Thoracic aorta (tissue), 2 donors: ENCODE measurements around the gene ADAD2. TPM values are rescaled to one million over a fixed set of nuclear protein-coding genes. Genes with fewer than 3 reads are reported as not detected.

ENCODE experiments used
- ATAC-seq: fragments of 150-250 bp; one replicate; pipeline ENCODE4 v1.8.0; 2017; ENCODE audit warnings: low read depth; ENCODE audit not compliant: insufficient number of reproducible peaks, low FRiP score
- DNase-seq: peaks from one replicate; pipeline ENCODE4 v3.0.0-alpha.2; 2020; ENCODE audit warnings: low spot score
- H3K27ac ChIP-seq, 2 donors: fragments of 200-600 bp; sonication (generic); 1 replicate in 1 of 2; 2 replicates in 1 of 2; pipeline ENCODE4 v1.5.1; 2016; ENCODE audit warnings: mild to moderate bottlenecking in 2 of 2, moderate library complexity in 2 of 2
- H3K27me3 ChIP-seq: fragments of 200-600 bp; sonication (generic); replicated peaks from 2 replicates; pipeline ENCODE4 v1.6.0; 2016; ENCODE audit warnings: mild to moderate bottlenecking; ENCODE audit not compliant: insufficient read depth
- H3K36me3 ChIP-seq: fragments of 200-600 bp; sonication (generic); one replicate; pipeline ENCODE4 v1.5.1; 2016
- H3K4me1 ChIP-seq, 2 donors: fragments of 200-600 bp; sonication (generic); 1 replicate in 1 of 2; 2 replicates in 1 of 2; pipeline versions ENCODE4 v1.5.1 to v1.6.0; 2016; ENCODE audit warnings: low read depth in 2 of 2, mild to moderate bottlenecking in 1 of 2; ENCODE audit not compliant: control insufficient read depth in 1 of 2
- H3K4me3 ChIP-seq: fragments of 200-600 bp; sonication (generic); 2 replicates; pipeline ENCODE4 v1.5.1; 2016; ENCODE audit warnings: mild to moderate bottlenecking
- H3K9me3 ChIP-seq: fragments of 200-600 bp; sonication (generic); 2 replicates; pipeline ENCODE4 v1.5.1; 2016
- CTCF ChIP-seq: fragments of 200-600 bp; sonication (generic); IDR thresholded peaks from one replicate; pipeline ENCODE4 v1.5.1; 2019; ENCODE audit warnings: antibody characterized with exemption
- total RNA-seq, 2 donors: library from RNA; depleted of rRNA; stranded (reverse); fragments of >200 nt; gene quantifications; one replicate each; pipeline versions ENCODE4 v1.1.0 to v1.2.3, GENCODE V29; 2016

The ADAD2 gene
- total RNA-seq, 2 donors from 2014 or later, result not detected

- Histone ChIP-seq H3K4me3 (no peak overlapping the region), H3K27me3 (no peaks in the 10 kb centered on the region), H3K36me3 (no peaks in the 10 kb centered on the region), H3K4me1 (no peaks in the 10 kb centered on the region), H3K9me3 (no peaks in the 10 kb centered on the region), H3K27ac (no peak overlapping the region)
- TF ChIP-seq CTCF, result no peak
- DNase-seq (no peak), ATAC-seq (no peak)
These were observed 45.7 kb downstream of the ADAD2 start for GRCh38 chr16:84236671-84237070.

- H3K4me1 ChIP-seq, result no peaks in the 10 kb centered on the region
- no peak for ATAC-seq
- H3K27me3 ChIP-seq, result no peaks in the 10 kb centered on the region
- DNase-seq, result no peak
- no peak for TF ChIP-seq CTCF
- H3K9me3 ChIP-seq, result no peaks in the 10 kb centered on the region
- H3K4me3 ChIP-seq, result no peak overlapping the region
- H3K36me3 ChIP-seq, result no peaks in the 10 kb centered on the region
- H3K27ac ChIP-seq, result no peak overlapping the region
These were observed 47.2 kb downstream of the ADAD2 start for GRCh38 chr16:84237994-84238750.

GRCh38 chr16:84239141-84239769 lies 48.3 kb downstream of the ADAD2 start:
- Histone ChIP-seq H3K4me1 (no peaks in the 10 kb centered on the region), H3K36me3 (no peaks in the 10 kb centered on the region), H3K27me3 (no peaks in the 10 kb centered on the region), H3K27ac (no peak overlapping the region), H3K4me3 (no peak overlapping the region), H3K9me3 (no peaks in the 10 kb centered on the region)
- TF ChIP-seq CTCF, result no peak
- no peak for DNase-seq
- no peak for ATAC-seq

- no peaks in the 10 kb centered on the region for H3K4me1 ChIP-seq
- H3K36me3 ChIP-seq, result no peaks in the 10 kb centered on the region
- no peak for ATAC-seq
- TF ChIP-seq CTCF, result no peak
- no peak within 1 kb of the TSS for H3K4me3 ChIP-seq
- DNase-seq, result no peak
- H3K27me3 ChIP-seq, result no peaks in the 10 kb centered on the region
- H3K9me3 ChIP-seq, result no peaks in the 10 kb centered on the region
- H3K27ac ChIP-seq, result no peak within 1 kb of the TSS
These were observed 49.0 kb downstream of the ADAD2 start, which contains the start of gene KCNG4 for GRCh38 chr16:84239909-84240308. TSS of gene KCNG4 (minus strand) at chr16:84240012. CDS start at chr16:84237485, 2,527 bp downstream.

GRCh38 chr16:84240455-84240854 lies 49.5 kb downstream of the ADAD2 start:
- ATAC-seq (no peak), DNase-seq (no peak)
- no peaks in the 10 kb centered on the region for H3K36me3 ChIP-seq
- H3K4me1 ChIP-seq, result no peaks in the 10 kb centered on the region
- no peak overlapping the region for H3K4me3 ChIP-seq
- H3K9me3 ChIP-seq, result no peaks in the 10 kb centered on the region
- TF ChIP-seq CTCF, result no peak
- H3K27me3 ChIP-seq, result no peaks in the 10 kb centered on the region
- H3K27ac ChIP-seq, result no peak overlapping the region
